ENCODE results near the gene CBR3. TPM values are rescaled to one million over a fixed set of nuclear protein-coding genes. Genes with fewer than 3 reads are reported as not detected.

Gene CBR3
- total and polyA plus RNA-seq, 2 donors (not counting 1 experiment from before 2014, with no cell fraction given) = 1.9 to 11.3 TPM

GRCh38 chr21:36104317-36105300 lies 30.3 kb upstream of the CBR3 start:
- Mint-ChIP-seq H3K9me3 (ENCODE audit: insufficient read depth) (no peaks in the 10 kb centered on the region), H3K4me3 (peak overlapping the region; percentile 59), H3K27ac (no peak overlapping the region), H3K4me1 (peaks cover 8% of the 10 kb centered on the region), H3K27me3 (peaks cover 26% of the 10 kb centered on the region)
- peak overlapping the region in 2 of 5 experiments; percentile 13 to 16 for H3K4me3 ChIP-seq (ENCODE audit: control extremely low read depth in 1 of 5, extremely low read depth in 1 of 5, insufficient read depth in 1 of 5, low read depth in 2 of 5, low read length in 4 of 5)
- ChIA-PET CTCF (interaction anchor here (0.6 to 2.4 kb wide), 12 partner anchors 8 to 60 kb away, joined by 3 to 10 read pairs (median 3); partner anchors contain the start of genes CBR1 and SETD4), POLR2A (interaction anchor here (1.0 kb wide), 1 partner anchor 35 kb away, joined by 3 read pairs; the partner anchor contains the start of gene CBR1)
- ATAC-seq (ENCODE audit: low read depth) (peak; percentile 71), DNase-seq (peak; percentile 72)
- H3K36me3 ChIP-seq (replicated peaks in 1 of 2; ENCODE audit: control extremely low read depth in 1 of 2, control insufficient read depth in 1 of 2, extremely low read depth in 1 of 2, insufficient read depth in 2 of 2, low read length in 1 of 2) = no peaks in the 10 kb centered on the region
- H3K27ac ChIP-seq (ENCODE audit: low read length in 2 of 2) = no peak overlapping the region
- H4K20me1 ChIP-seq (ENCODE audit: control insufficient read depth, insufficient read depth, low read length, poor library complexity, severe bottlenecking) = no peaks in the 10 kb centered on the region
- peak overlapping the region; percentile 52 for H2AFZ ChIP-seq (ENCODE audit: insufficient read depth, low read depth, low read length, poor library complexity, severe bottlenecking)
- no peaks in the 10 kb centered on the region for H3K9me3 ChIP-seq (ENCODE audit: control extremely low read depth in 1 of 3, control insufficient read depth in 2 of 3, insufficient read depth in 1 of 3, low read length in 2 of 3)
- H3K4me1 ChIP-seq (ENCODE audit: control insufficient read depth in 2 of 2, insufficient read depth in 2 of 2, low read length in 2 of 2) = peaks cover 7 to 9% of the 10 kb centered on the region in 2 donors
- intact Hi-C loops (cut with micrococcal nuclease) = loop anchor here (2.0 kb wide), 1 partner anchor 44 kb away; the partner anchor contains the start of gene SETD4
- peaks cover 0 to 14% (median 10%) of the 10 kb centered on the region in 4 experiments for H3K27me3 ChIP-seq (replicated peaks in 1 of 4; ENCODE audit: control extremely low read depth in 1 of 4, control insufficient read depth in 3 of 4, insufficient read depth in 4 of 4, low read length in 3 of 4)
- peak; percentile 72 for TF ChIP-seq CTCF (IDR thresholded peaks at IDR 0.05)
- TF ChIP-seq EZH2 (IDR thresholded peaks at IDR 0.05; ENCODE audit: borderline replicate concordance, insufficient read depth, low read depth, low read length, poor library complexity, severe bottlenecking) = no peak
- peak overlapping the region; percentile 12 for H3K9ac ChIP-seq (ENCODE audit: low read length)
- 13% methylated on average over 15 of the region's 29 CpGs for WGBS (ENCODE audit: insufficient coverage)
- H3K79me2 ChIP-seq (ENCODE audit: control insufficient read depth, insufficient read depth, low read length) = no peaks in the 10 kb centered on the region
- H3K4me2 ChIP-seq (replicated peaks; ENCODE audit: low read depth, low read length, poor library complexity, severe bottlenecking) = peak overlapping the region; percentile 50
